Natural killer cell (primary cell): ENCODE results near the gene DCDC2C. TPM values are rescaled to one million over a fixed set of nuclear protein-coding genes. Genes with fewer than 3 reads are reported as not detected.

Experiments used
- ATAC-seq, 3 donors: fragments of 150-1000 bp in 2 of 3; fragments of 200-7000 bp in 1 of 3; cut with Tn5 transposase; 1 replicate in 1 of 3; 2 replicates in 2 of 3; pipeline ENCODE4 v1.10.0; 2021; ENCODE audit warnings: mild to moderate bottlenecking in 2 of 3, moderate library complexity in 2 of 3
- DNase-seq, 2 donors: peaks; one replicate each; pipeline versions ENCODE4 v3.0.0 to v3.0.0-alpha.2; 2013 to 2021; ENCODE audit warnings: mixed read lengths in 1 of 2
- H3K27ac ChIP-seq: one replicate; pipeline ENCODE4 v1.5.1; 2013; ENCODE audit warnings: mild to moderate bottlenecking, low read length
- H3K27me3 ChIP-seq: one replicate; pipeline ENCODE4 v1.6.1; 2013; ENCODE audit warnings: low read length; ENCODE audit not compliant: control insufficient read depth, insufficient read depth
- H3K36me3 ChIP-seq: one replicate; pipeline ENCODE4 v1.6.1; 2013; ENCODE audit warnings: low read length; ENCODE audit not compliant: control insufficient read depth, insufficient read depth
- H3K4me1 ChIP-seq: one replicate; pipeline ENCODE4 v1.6.1; 2013; ENCODE audit warnings: low read length; ENCODE audit not compliant: control insufficient read depth, insufficient read depth
- H3K4me3 ChIP-seq: one replicate; pipeline ENCODE4 v1.5.1; 2013; ENCODE audit warnings: low read length
- H3K9me3 ChIP-seq: one replicate; pipeline ENCODE4 v1.6.1; 2013; ENCODE audit warnings: low read length; ENCODE audit not compliant: control insufficient read depth, insufficient read depth
- H3K27ac Mint-ChIP-seq, 2 donors: one replicate each; pipeline ENCODE4 v1.8.0; 2022; ENCODE audit warnings: mild to moderate bottlenecking in 2 of 2, mixed read lengths in 2 of 2, moderate library complexity in 1 of 2
- H3K27me3 Mint-ChIP-seq, 2 donors: one replicate each; pipeline ENCODE4 v1.8.0; 2022; ENCODE audit warnings: low read depth in 2 of 2, mixed read lengths in 2 of 2
- H3K36me3 Mint-ChIP-seq: one replicate; pipeline ENCODE4 v1.8.0; 2022; ENCODE audit warnings: mixed read lengths
- H3K4me1 Mint-ChIP-seq, 2 donors: one replicate each; pipeline ENCODE4 v1.8.0; 2022; ENCODE audit warnings: mixed read lengths in 2 of 2
- H3K4me3 Mint-ChIP-seq: one replicate; pipeline ENCODE4 v1.8.0; 2022; ENCODE audit warnings: mild to moderate bottlenecking, moderate library complexity, mixed read lengths
- H3K9me3 Mint-ChIP-seq, 2 donors: one replicate each; pipeline ENCODE4 v1.8.0; 2022; ENCODE audit warnings: mixed read lengths in 2 of 2
- WGBS: methylation state at CpG from one replicate; pipeline ENCODE4 v1.1.7; 2013; ENCODE audit warnings: missing lambda C conversion rate; ENCODE audit not compliant: insufficient coverage; 5-methylcytosine and 5-hydroxymethylcytosine counted together
- intact Hi-C: fragments of 100-400 bp; cut with micrococcal nuclease; formaldehyde crosslinking; loops from one replicate; pipeline ENCODE4 v1.14.2; 2022
- total RNA-seq, 4 donors: library from RNA; stranded (reverse); fragments of 120-200 nt in 1 of 4; gene quantifications; one replicate each; pipeline versions ENCODE4 v1.2.3 to v1.2.4, GENCODE V29; 2013 to 2022
- TF ChIP-seq, protein P1 (sequence below): fragments of 200-600 bp; IDR thresholded peaks from one replicate; pipeline ENCODE4 v1.8.0; 2022; ENCODE audit warnings: antibody characterized with exemption

Gene DCDC2C
- total RNA-seq, 3 donors from 2014 or later (not counting 1 experiment from before 2014, with no cell fraction given), result not detected

DNA sequence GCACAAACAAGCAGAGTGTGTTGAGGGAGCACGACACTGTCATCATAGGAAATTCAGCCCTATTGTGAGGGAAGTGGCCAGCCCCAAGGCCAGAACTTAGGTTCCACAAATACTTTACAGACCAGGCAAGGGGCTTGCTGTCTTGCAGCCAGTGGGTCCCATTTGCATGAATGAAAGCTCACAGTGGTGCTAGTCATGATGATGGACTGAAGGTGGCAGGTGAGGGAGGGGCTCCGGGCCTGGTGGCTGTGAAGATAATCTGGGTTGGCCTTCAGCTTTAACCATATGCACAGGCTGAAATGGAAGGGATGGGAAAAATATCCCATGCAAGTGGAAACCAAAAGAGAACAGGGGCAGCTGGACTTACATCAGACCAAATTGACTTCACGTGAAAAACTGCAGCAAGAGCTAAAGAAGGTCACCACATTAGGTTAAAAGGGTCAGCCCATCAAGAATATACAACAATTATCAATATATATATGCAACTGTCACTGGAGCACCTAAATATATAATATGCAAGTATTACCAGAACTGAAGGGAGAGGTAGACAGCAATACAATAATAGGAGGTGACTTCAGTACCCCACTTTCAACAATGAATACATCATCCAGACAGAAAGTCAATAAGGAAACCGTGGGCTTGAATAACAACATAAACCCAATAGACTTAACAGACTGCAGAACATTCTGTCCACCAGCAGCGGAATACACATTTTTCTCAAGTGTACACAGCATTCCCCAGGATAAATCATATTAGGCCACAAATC is 39.6 kb downstream of the DCDC2C start:
- no peak for DNase-seq
- TF ChIP-seq, protein P1, sequence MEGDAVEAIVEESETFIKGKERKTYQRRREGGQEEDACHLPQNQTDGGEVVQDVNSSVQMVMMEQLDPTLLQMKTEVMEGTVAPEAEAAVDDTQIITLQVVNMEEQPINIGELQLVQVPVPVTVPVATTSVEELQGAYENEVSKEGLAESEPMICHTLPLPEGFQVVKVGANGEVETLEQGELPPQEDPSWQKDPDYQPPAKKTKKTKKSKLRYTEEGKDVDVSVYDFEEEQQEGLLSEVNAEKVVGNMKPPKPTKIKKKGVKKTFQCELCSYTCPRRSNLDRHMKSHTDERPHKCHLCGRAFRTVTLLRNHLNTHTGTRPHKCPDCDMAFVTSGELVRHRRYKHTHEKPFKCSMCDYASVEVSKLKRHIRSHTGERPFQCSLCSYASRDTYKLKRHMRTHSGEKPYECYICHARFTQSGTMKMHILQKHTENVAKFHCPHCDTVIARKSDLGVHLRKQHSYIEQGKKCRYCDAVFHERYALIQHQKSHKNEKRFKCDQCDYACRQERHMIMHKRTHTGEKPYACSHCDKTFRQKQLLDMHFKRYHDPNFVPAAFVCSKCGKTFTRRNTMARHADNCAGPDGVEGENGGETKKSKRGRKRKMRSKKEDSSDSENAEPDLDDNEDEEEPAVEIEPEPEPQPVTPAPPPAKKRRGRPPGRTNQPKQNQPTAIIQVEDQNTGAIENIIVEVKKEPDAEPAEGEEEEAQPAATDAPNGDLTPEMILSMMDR, result no peak
- Mint-ChIP-seq H3K36me3 (no peaks in the 10 kb centered on the region), H3K9me3 (no peaks in the 10 kb centered on the region), H3K4me3 (no peak overlapping the region), H3K4me1 (no peaks in the 10 kb centered on the region), H3K27me3 (peaks cover 5 to 6% of the 10 kb centered on the region in 2 donors), H3K27ac (no peak overlapping the region)
- intact Hi-C loops, result no loop called here
- Histone ChIP-seq H3K36me3 (no peaks in the 10 kb centered on the region), H3K4me3 (no peak overlapping the region), H3K4me1 (no peaks in the 10 kb centered on the region), H3K9me3 (no peaks in the 10 kb centered on the region), H3K27ac (no peak overlapping the region), H3K27me3 (no peaks in the 10 kb centered on the region)
- ATAC-seq, result no peak
- 80% methylated on average over 5 of the region's 5 CpGs for WGBS

DNA sequence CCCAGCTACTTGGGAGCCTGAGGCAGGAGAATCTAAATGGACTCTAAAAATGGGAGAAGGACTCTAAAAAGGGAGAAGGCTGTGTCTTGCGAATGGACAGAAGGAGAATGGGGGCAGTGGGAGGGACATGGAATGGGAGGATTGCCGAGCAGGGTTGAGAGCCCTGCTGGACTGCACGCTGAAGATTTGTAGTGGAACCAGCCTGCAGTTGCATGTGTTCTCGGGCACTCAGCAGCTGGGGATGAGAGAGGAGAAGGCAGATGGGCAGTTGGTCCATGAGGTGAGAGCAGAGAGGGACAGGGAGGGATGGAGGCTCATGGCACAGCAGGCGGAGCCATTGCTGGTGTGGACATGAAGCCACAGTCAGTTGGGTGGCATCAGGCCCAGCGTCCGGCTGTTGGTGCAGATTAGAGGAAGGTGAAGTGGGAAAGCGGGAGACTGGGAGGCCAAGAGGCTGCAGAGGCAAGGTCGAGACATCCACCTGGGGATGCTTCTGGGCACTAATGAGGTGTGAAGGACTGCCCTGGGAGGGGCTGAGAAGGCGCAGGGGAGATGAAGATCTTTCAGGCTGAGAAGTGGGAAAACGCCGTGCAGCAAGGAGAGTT is 40.7 kb downstream of the DCDC2C start:
- Mint-ChIP-seq H3K4me1 (no peaks in the 10 kb centered on the region), H3K36me3 (no peaks in the 10 kb centered on the region), H3K27me3 (peaks cover 0 to 5% of the 10 kb centered on the region in 2 donors), H3K9me3 (no peaks in the 10 kb centered on the region), H3K4me3 (no peak overlapping the region), H3K27ac (no peak overlapping the region)
- H3K27me3 ChIP-seq, result no peaks in the 10 kb centered on the region
- DNase-seq (no peak), ATAC-seq (no peak)
- H3K4me3 ChIP-seq, result no peak overlapping the region
- H3K36me3 ChIP-seq, result no peaks in the 10 kb centered on the region
- intact Hi-C loops, result no loop called here
- H3K27ac ChIP-seq, result no peak overlapping the region
- WGBS, result 91% methylated on average over 12 of the region's 12 CpGs
- H3K4me1 ChIP-seq, result no peaks in the 10 kb centered on the region
- TF ChIP-seq, protein P1, result no peak
- no peaks in the 10 kb centered on the region for H3K9me3 ChIP-seq

DNA sequence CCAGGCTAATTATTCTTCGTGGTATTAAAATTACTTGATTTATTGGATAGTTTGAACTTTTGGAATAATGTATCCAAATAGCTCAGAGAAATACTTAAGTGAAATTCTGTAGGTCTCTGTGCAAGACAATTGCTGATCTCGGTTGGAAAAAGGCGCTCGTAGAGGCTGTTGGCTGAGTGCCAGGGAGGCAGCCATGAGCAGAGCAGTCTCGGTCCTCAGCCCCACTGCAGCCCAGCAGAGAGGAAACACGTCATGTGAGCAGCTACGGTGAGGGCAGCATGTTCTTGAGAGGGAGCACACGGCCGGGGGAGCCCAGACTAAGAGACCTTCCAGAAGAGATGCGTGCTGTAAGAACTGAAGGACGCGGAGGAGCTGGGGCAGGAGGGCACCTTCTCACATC is 42.5 kb downstream of the DCDC2C start:
- no peak overlapping the region for H3K4me3 ChIP-seq
- no peaks in the 10 kb centered on the region for H3K4me1 Mint-ChIP-seq
- no peaks in the 10 kb centered on the region for H3K9me3 ChIP-seq
- H3K9me3 Mint-ChIP-seq, result no peaks in the 10 kb centered on the region
- intact Hi-C loops, result no loop called here
- 59% methylated on average over 12 of the region's 12 CpGs for WGBS
- H3K36me3 Mint-ChIP-seq, result no peaks in the 10 kb centered on the region
- no peak for ATAC-seq
- H3K4me3 Mint-ChIP-seq, result no peak overlapping the region
- peaks cover 0 to 9% of the 10 kb centered on the region in 2 donors for H3K27me3 Mint-ChIP-seq
- H3K36me3 ChIP-seq, result no peaks in the 10 kb centered on the region
- no peak for DNase-seq
- TF ChIP-seq, protein P1, result no peak
- H3K27ac ChIP-seq, result no peak overlapping the region
- H3K4me1 ChIP-seq, result no peaks in the 10 kb centered on the region
- H3K27ac Mint-ChIP-seq, result no peak overlapping the region
- no peaks in the 10 kb centered on the region for H3K27me3 ChIP-seq
